Measurements from ENCODE around the gene PRDM7.

DNA sequence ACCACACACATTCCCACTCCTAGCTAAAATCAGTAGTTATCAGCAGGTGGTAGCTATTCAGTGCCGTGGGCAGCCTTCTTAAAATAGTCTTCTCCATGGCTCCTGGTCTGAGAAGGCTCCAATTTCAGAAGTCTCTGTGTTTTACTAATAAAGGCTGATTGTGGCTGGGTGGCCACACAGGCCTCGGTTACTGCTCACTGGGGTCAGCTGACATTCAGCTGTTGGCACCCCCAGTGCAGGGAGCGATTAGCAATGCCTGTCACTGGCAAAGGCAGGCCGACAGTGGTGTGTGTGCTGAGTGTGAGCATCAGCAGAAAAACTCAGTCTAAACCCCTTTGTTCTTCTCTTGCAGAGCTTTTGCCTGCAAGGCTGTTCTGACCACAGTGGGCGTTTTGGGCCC is 41.2 kb downstream of the PRDM7 start:
- TF ChIP-seq CTCF (IDR thresholded peaks at IDR 0.05), result no peak
- no peak for TF ChIP-seq POLR2A (IDR thresholded peaks at IDR 0.05)

Measured in esophagus squamous epithelium (tissue), 4 donors.